Suppressor macrophage (primary cell): Measurements from ENCODE around the gene HSH2D.
"Not testable (repeated sequence)": the region's sequence is repeated elsewhere in the genome, so short reads cannot be mapped to it uniquely, and the experiment has no call there.

Experiments used
- DNase-seq, 4 experiments: peaks; one replicate each; pipeline ENCODE4 v3.0.0-alpha.2; 2020 to 2022
- total RNA-seq, 17 experiments: gene quantifications; one replicate each; lab custom pipeline; 2026; ENCODE audit warnings: mixed read lengths in 6 of 17, inconsistent platforms in 3 of 17; lab: John Stamatoyannopoulos, UW

Gene HSH2D, protein sequence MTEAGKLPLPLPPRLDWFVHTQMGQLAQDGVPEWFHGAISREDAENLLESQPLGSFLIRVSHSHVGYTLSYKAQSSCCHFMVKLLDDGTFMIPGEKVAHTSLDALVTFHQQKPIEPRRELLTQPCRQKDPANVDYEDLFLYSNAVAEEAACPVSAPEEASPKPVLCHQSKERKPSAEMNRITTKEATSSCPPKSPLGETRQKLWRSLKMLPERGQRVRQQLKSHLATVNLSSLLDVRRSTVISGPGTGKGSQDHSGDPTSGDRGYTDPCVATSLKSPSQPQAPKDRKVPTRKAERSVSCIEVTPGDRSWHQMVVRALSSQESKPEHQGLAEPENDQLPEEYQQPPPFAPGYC
- 0 to 10.0 (median 0.26) reads per million in 17 experiments for total RNA-seq

- peak in 3 of 4 experiments; percentile 31 to 57 (median 38) for DNase-seq
These were observed at the start of gene HSH2D for GRCh38 chr19:16143399-16144215. Gene HSH2D, plus strand, starts transcription at chr19:16143685. Its CDS starts 5,066 bp downstream, at chr19:16148751.

GRCh38 chr19:16094360-16095070 lies 49.0 kb upstream of the HSH2D start:
- DNase-seq: no peak

- DNase-seq: no peak
These were observed 48.4 kb upstream of the HSH2D start for GRCh38 chr19:16095071-16095571.

DNA sequence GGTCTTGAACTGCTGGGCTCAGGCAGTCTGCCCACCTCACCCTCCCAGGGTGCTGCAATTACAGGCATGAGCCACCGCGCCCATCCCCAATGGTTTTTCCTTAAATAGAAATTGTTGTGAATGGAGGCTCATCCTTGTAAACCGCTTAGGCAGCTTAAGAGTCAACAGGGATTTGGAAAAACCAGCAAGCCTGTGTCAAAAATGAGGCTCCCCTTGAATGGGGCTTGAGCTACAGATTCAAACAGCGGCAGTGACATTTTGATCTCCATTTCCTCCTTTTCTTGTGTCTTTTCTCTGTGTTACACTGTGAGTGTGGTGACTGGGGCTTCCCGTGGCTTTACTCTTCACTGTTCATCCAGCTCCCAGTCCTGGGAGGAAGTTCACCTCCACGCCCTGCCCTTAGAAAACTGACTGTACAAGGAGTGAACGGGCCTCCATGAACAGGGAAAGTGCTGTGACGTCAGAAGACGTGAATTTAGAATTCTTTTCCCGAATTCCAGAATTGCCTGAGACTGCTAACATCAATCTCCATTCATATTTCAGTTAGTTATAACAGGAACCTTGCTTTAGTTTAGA lies 47.1 kb upstream of the HSH2D start:
- DNase-seq: no peak

GRCh38 chr19:16098416-16098768 lies 45.1 kb upstream of the HSH2D start:
- DNase-seq: no peak

DNA sequence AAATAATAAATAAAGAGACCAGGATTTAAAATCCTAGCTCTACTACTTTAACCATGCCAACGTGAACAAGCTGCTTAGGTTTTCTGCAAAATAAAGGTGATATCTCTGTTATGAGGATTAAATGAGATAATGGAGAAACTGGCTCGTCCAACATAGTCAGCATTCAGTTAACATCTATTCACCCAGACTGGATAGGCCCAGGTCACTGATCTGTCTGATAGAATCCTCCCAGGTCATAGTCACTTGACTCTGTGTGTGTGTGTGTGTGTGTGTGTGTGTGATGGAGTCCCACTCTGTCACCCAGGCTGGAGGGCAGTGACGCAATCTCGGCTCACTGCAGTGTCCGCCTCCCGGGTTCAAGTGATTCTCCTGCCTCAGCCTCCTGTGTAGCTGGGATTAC lies 44.7 kb upstream of the HSH2D start:
- DNase-seq: no peak

DNA sequence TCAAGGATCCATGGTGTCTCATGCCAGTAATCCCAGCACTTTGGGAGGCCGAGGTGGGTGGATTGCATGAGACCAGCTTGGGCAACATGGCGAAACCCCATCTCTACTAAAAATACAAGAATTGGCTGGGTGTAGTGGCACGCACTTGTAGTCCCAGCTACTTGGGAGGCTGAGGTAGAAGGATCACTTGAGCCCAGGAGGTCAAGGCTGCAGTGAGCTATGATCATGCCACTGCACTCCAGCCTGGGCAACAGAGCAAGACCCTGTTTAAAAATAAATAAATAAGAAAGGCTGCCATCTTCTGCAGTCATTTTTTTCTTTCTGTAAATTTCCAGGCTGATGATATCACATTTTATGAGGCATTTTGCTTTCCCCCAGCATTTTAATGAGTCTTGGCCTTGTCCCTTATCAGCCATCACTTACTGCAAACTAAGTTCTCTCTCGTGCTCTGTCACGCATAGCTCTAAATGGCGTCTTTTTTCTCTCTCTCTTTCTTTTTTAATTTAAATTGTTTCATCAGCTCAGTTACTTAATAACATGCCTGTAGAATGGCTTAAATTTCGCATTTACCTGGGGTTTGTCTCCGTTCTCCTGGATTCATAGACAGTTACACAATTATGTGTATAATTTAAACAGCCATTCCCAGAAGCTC lies 44.0 kb upstream of the HSH2D start:
- DNase-seq: not testable (repeated sequence)

GRCh38 chr19:16100524-16100923 lies 43.0 kb upstream of the HSH2D start:
- no peak for DNase-seq

DNA sequence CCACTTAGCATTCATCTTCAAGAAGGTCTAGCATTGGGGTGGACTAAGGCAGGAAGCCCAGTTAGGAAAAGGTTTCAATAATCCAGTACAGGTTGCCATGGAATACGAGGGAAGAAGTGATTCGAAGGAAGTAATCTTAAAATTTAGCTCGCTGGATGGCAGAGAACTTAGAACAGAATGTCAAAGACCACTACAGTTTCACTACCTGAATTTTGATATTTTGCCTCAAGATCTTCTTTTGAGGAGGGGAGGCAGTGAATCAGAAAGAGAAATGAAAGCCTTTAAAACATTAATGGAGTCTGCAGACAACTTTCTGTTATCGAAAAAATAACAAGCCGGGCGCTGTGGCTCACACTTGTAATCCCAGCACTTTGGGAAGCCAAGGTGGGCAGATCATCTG lies 38.8 kb upstream of the HSH2D start:
- no peak for DNase-seq

DNA sequence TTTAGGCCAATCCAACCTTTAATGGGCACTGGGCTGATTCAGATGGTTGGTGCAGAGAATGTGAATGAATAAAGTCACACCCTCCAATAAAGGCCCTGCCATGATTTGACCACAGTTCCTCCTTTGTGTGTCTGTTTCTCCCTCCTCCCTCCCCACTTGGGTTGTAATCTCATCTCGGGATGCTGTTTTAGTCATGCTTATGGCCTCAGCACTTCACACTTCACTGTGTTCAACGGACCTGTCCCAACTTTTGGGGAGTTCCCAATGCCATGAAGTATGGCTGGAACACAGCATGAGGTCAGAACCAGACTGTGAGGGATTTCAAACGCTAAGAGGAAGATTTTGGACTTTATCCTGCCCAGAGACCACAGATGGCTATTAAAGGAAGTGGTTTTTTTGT lies 37.4 kb upstream of the HSH2D start:
- DNase-seq: peak; percentile 69 to 88 (median 72)

DNA sequence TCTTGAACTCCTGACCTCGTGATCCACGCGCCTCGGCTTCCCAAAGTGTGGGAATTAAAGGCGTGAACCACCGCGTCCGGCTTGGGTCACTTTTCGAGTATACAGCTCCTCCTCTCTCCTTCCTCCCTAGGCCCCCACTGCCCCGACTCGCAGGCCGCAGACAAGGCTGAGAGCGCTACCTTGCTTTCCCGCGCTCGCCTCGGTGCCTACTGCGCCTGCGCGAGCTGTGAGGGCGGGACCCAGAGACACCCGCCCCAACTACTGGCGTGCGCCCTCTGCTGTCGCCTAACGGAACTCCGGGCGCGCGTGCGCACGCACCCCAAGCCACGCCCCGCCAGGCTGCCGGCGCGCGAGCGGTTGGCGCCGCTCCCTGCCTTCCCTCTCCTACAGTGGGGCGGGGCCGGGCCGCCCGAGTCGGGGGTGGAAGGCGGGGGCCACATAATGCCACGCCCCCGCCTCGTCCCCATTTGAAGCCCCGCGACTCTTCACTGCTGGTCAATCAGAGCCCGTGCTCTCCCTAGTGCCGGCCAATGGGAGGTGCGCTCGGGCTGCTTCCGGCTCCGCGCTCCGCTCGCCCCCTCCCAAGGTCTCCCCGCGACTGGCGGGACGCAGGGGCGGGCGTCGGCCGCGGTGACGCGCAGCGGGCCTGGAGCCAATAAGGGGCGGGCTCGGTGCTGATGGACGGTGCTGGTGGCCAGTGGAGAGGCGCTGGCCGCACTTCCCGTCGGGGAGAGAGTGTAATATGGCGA lies 32.2 kb upstream of the HSH2D start, which contains the start of gene RAB8A:
RAB8A (plus strand) TSS at position 730 of the 749 bp plus-strand sequence; CDS start at position 743, 13 bp downstream.
- peak; percentile 100 for DNase-seq

- peak in 1 of 4 experiments; percentile 19 for DNase-seq
These were observed 31.4 kb upstream of the HSH2D start for GRCh38 chr19:16111909-16112752.

DNA sequence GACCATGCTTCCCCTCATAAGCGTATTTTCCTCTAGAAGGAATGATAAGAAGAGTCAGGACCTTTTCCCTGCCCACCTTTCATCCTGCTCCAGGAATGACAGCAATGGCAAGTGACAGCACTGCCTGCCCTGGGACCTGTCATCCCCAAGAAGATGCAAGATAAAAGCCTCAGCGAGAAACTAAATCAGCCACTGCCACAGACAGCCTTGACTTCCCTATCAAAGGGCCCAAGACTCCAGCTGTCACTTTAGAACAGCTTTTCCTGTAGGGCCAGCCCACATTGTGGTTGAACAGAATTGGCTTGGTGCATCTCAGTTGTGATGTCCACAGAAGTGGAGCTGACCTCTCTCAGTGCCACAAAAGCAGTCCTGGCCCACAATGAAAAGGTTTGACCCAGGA lies 30.7 kb upstream of the HSH2D start:
- peak; percentile 32 to 51 (median 47) for DNase-seq

DNA sequence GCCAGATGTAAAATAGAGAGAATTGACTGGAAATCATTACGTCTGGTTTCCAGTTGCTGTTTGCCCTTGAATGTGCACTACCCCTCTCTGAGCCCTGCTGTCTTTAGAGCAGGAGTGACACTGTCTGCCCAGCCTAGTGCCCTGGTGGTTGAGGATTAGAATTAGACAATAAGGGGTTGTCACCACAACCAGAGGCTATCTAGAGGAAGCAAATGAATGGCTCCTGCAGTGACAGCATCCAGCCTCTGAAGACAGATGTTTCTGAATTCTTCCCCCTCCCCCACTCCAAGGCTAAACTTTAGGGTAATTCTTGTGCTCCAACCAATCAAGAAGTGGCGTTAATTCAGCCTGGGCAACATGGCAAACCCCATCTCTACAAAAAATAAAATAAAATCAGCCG lies 29.8 kb upstream of the HSH2D start:
- peak in 2 of 4 experiments; percentile 25 to 33 for DNase-seq

DNA sequence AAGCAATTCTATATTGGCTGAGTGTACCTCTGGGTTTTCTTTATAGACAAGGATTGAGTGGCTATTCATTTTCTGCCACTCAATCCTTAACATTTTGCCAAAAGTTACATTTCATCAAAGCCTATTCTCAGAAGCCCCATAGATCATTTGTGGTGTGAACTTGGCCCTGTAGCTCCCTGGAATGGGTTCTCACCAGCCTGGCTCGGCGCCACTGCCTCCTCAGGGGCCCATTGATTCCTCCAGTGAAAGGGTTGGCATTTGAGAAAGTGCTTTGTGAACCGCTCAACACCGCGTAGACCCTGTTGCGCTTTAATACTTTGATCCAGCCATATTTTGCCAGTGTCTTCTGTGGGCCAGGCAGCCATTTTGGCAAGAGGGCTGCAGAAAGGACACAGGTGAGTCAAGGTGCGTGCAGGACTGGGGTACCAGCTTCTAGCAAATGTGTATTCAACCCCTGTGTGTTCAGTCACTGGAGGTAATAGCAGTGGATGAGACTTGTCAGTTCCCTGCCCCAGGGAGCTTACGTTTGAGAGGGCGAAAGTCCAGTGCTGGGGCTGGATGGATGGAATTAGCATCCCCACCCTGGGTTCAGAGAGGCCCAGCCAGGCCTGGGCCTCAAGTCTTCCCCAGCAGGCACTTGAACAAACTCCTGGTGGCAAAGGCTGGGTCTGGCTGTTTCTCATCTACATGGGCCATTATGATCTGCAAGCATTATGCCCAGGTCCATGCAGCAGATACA lies 28.0 kb upstream of the HSH2D start:
- DNase-seq: no peak

- no peak for DNase-seq
These were observed 27.4 kb upstream of the HSH2D start for GRCh38 chr19:16116067-16116466.

DNA sequence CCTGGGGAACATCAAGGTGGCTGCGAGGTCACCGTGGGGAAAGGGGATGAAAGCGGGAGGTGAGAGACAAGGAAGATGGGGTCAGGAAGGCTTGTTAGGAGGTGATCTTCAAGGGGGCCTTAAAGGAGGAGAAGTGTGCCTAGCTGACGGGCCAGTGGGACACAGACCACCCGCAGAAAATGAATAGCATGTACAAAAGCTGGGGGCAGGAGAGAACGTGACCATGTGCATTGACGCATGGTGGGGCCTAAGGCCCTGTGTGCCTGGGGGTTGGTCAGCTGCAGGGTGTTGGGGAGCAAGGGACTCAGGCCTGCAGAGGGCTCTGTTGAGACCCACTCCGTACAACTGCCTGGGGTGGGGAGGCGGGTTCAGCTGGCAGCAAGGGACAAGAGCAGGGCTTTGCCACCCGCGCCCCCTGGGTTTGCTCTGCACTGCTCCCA lies 25.9 kb upstream of the HSH2D start:
- DNase-seq: peak in 1 of 4 experiments; percentile 42

GRCh38 chr19:16118489-16119033 lies 24.9 kb upstream of the HSH2D start:
- peak; percentile 87 to 95 (median 91) for DNase-seq
